Caco-2 (cell line): ENCODE data around the gene PLXNA1. TPM values are rescaled to one million over a fixed set of nuclear protein-coding genes. Genes with fewer than 3 reads are reported as not detected.

Source experiments
- BruUV-seq: library from RNA; stranded (reverse); fragments of 400-500 nt; replicated peaks from 2 replicates; lab custom pipeline; 2021; lab: Mats Ljungman, UMichigan
- CTCF ChIA-PET: fragments of 300-600 bp; sonication (Branson Sonifier 250); formaldehyde crosslinking; loops from one replicate; lab custom pipeline; 2022; ENCODE audit warnings: antibody characterized with exemption; lab: Charles Lee
- POLR2A ChIA-PET: fragments of 300-600 bp; sonication (Branson Sonifier 250); formaldehyde crosslinking; loops from one replicate; lab custom pipeline; 2022; ENCODE audit warnings: antibody characterized with exemption; lab: Charles Lee
- DNase-seq, 2 experiments: peaks; one replicate each; pipeline versions ENCODE4 v3.0.0 to v3.0.0-alpha.2; 2020 to 2022
- H3K27me3 ChIP-seq: replicated peaks from 2 replicates; pipeline ENCODE4 v1.6.0; 2011; ENCODE audit warnings: low read length; ENCODE audit not compliant: control insufficient read depth, insufficient read depth
- H3K36me3 ChIP-seq: 2 replicates; pipeline ENCODE4 v1.5.1; 2011; ENCODE audit warnings: low read length; ENCODE audit not compliant: control insufficient read depth, insufficient read depth
- H3K4me1 ChIP-seq: fragments of 250-450 bp; sonication (Bioruptor Pico); 2 replicates; pipeline ENCODE4 v1.5.1; 2020; ENCODE audit warnings: mild to moderate bottlenecking
- H3K4me3 ChIP-seq: 2 replicates; pipeline ENCODE4 v1.5.1; 2011; ENCODE audit warnings: low read depth, mild to moderate bottlenecking, control low read depth, low read length
- H3K9me3 ChIP-seq: fragments of 250-450 bp; sonication (Bioruptor Pico); 2 replicates; pipeline ENCODE4 v1.5.1; 2020; ENCODE audit warnings: mild to moderate bottlenecking, moderate library complexity
- H3K27ac Mint-ChIP-seq: one replicate; pipeline ENCODE4 v1.8.0; 2022; ENCODE audit warnings: mixed read lengths; ENCODE audit not compliant: unreplicated experiment
- H3K27me3 Mint-ChIP-seq: one replicate; pipeline ENCODE4 v1.8.0; 2022; ENCODE audit warnings: mixed read lengths; ENCODE audit not compliant: insufficient read depth, unreplicated experiment
- H3K36me3 Mint-ChIP-seq: one replicate; pipeline ENCODE4 v1.8.0; 2022; ENCODE audit warnings: mild to moderate bottlenecking, mixed read lengths; ENCODE audit not compliant: insufficient read depth, unreplicated experiment
- H3K4me1 Mint-ChIP-seq: one replicate; pipeline ENCODE4 v1.8.0; 2022; ENCODE audit warnings: low read depth, mixed read lengths; ENCODE audit not compliant: unreplicated experiment
- H3K4me3 Mint-ChIP-seq: one replicate; pipeline ENCODE4 v1.8.0; 2022; ENCODE audit warnings: mild to moderate bottlenecking, moderate library complexity, mixed read lengths; ENCODE audit not compliant: unreplicated experiment
- H3K9me3 Mint-ChIP-seq: one replicate; pipeline ENCODE4 v1.8.0; 2022; ENCODE audit warnings: mixed read lengths; ENCODE audit not compliant: unreplicated experiment
- CTCF ChIP-seq, 2 experiments: fragments of 200-600 bp in 1 of 2; IDR thresholded peaks; 1 replicate in 1 of 2; 2 replicates in 1 of 2; pipeline versions ENCODE4 v1.5.1 to v1.8.0; 2011 to 2022; ENCODE audit warnings: antibody characterized with exemption in 1 of 2, control low read depth in 1 of 2, inconsistent platforms in 1 of 2, low read depth in 1 of 2, low read length in 1 of 2, mild to moderate bottlenecking in 1 of 2, moderate library complexity in 1 of 2; ENCODE audit not compliant: insufficient read depth in 1 of 2, severe bottlenecking in 1 of 2, unreplicated experiment in 1 of 2
- intact Hi-C: fragments of 100-400 bp; cut with micrococcal nuclease; formaldehyde crosslinking; loops from one replicate; pipeline ENCODE4 v1.10.0; 2022; ENCODE audit not compliant: unreplicated experiment
- total RNA-seq: library from RNA; stranded (reverse); gene quantifications from 2 replicates; pipeline ENCODE4 v1.2.3, GENCODE V29; 2022

The PLXNA1 gene
- total RNA-seq, 1 experiment from 2014 or later = 95.1 TPM

- BruUV-seq = no TSS peak
Observed at GRCh38 chr3:126976906-126977305, 6.0 kb upstream of the PLXNA1 start.

GRCh38 chr3:126977821-126978220 is 5.1 kb upstream of the PLXNA1 start:
- H3K4me1 ChIP-seq = peaks cover 7% of the 10 kb centered on the region; the same call in 1 of the 2 replicates
- CTCF ChIA-PET = no interaction called here
- H3K27ac Mint-ChIP-seq = no peak overlapping the region
- DNase-seq = no peak
- H3K27me3 ChIP-seq = no peaks in the 10 kb centered on the region
- H3K4me3 Mint-ChIP-seq = no peak overlapping the region
- peaks cover 16% of the 10 kb centered on the region for H3K9me3 ChIP-seq
- H3K9me3 Mint-ChIP-seq = peaks cover 20% of the 10 kb centered on the region
- no peaks in the 10 kb centered on the region for H3K27me3 Mint-ChIP-seq
- intact Hi-C loops = no loop called here
- H3K36me3 ChIP-seq = no peaks in the 10 kb centered on the region; the same call in 1 of the 2 replicates
- peaks cover 10% of the 10 kb centered on the region for H3K36me3 Mint-ChIP-seq
- H3K4me1 Mint-ChIP-seq = peaks cover 7% of the 10 kb centered on the region
- H3K4me3 ChIP-seq = no peak overlapping the region
- POLR2A ChIA-PET = no interaction called here
- TF ChIP-seq CTCF (IDR thresholded peaks at IDR 0.05; ENCODE audit: insufficient read depth in 1 of 2, low read depth in 1 of 2, low read length in 1 of 2, severe bottlenecking in 1 of 2, unreplicated experiment in 1 of 2) = no peak
- BruUV-seq = no TSS peak

More at GRCh38 chr3:126976906-126977305, 6.0 kb upstream of the PLXNA1 start:
- POLR2A ChIA-PET = no interaction called here
- Histone ChIP-seq H3K4me1 (peaks cover 3% of the 10 kb centered on the region; the same call in 1 of the 2 replicates), H3K9me3 (peaks cover 16% of the 10 kb centered on the region), H3K27me3 (no peaks in the 10 kb centered on the region), H3K4me3 (no peak overlapping the region), H3K36me3 (no peaks in the 10 kb centered on the region; the same call in 1 of the 2 replicates)
- H3K9me3 Mint-ChIP-seq = peaks cover 20% of the 10 kb centered on the region
- CTCF ChIA-PET = no interaction called here
- no peaks in the 10 kb centered on the region for H3K27me3 Mint-ChIP-seq
- no peak for DNase-seq
- peaks cover 7% of the 10 kb centered on the region for H3K4me1 Mint-ChIP-seq
- intact Hi-C loops = no loop called here
- peaks cover 10% of the 10 kb centered on the region for H3K36me3 Mint-ChIP-seq
- no peak overlapping the region for H3K27ac Mint-ChIP-seq
- no peak overlapping the region for H3K4me3 Mint-ChIP-seq
- TF ChIP-seq CTCF (IDR thresholded peaks at IDR 0.05; ENCODE audit: insufficient read depth in 1 of 2, low read depth in 1 of 2, low read length in 1 of 2, severe bottlenecking in 1 of 2, unreplicated experiment in 1 of 2) = no peak

- Mint-ChIP-seq H3K9me3 (peaks cover 20% of the 10 kb centered on the region), H3K4me3 (no peak overlapping the region), H3K36me3 (peaks cover 8% of the 10 kb centered on the region), H3K4me1 (peaks cover 7% of the 10 kb centered on the region), H3K27me3 (no peaks in the 10 kb centered on the region), H3K27ac (no peak overlapping the region)
- no TSS peak for BruUV-seq
- ChIA-PET POLR2A (no interaction called here), CTCF (no interaction called here)
- H3K4me3 ChIP-seq = no peak overlapping the region
- H3K4me1 ChIP-seq = peaks cover 7% of the 10 kb centered on the region; the same call in 1 of the 2 replicates
- no peaks in the 10 kb centered on the region for H3K27me3 ChIP-seq
- no peaks in the 10 kb centered on the region; the same call in 1 of the 2 replicates for H3K36me3 ChIP-seq
- no peak for DNase-seq
- intact Hi-C loops = no loop called here
- H3K9me3 ChIP-seq = peaks cover 16% of the 10 kb centered on the region
- no peak for TF ChIP-seq CTCF (IDR thresholded peaks at IDR 0.05; ENCODE audit: insufficient read depth in 1 of 2, low read depth in 1 of 2, low read length in 1 of 2, severe bottlenecking in 1 of 2, unreplicated experiment in 1 of 2)
Observed at GRCh38 chr3:126978291-126978690, 4.6 kb upstream of the PLXNA1 start.
